Testis (tissue), 3 donors: ENCODE measurements around the gene BCAS3. TPM values are rescaled to one million over a fixed set of nuclear protein-coding genes. Genes with fewer than 3 reads are reported as not detected.

Experiments used
- DNase-seq: peaks from one replicate; pipeline ENCODE4 v3.0.0-alpha.2; 2019
- H3K27ac ChIP-seq, 2 donors: fragments of 200-600 bp; sonication (generic); one replicate each; pipeline ENCODE4 v1.5.1; 2019
- H3K27me3 ChIP-seq: fragments of 200-600 bp; sonication (generic); one replicate; pipeline ENCODE4 v1.5.1; 2019
- H3K36me3 ChIP-seq: fragments of 200-600 bp; sonication (generic); one replicate; pipeline ENCODE4 v1.5.1; 2017; ENCODE audit warnings: low read depth; ENCODE audit errors: missing control alignments
- H3K4me1 ChIP-seq: fragments of 200-600 bp; sonication (generic); one replicate; pipeline ENCODE4 v1.5.1; 2019
- H3K4me3 ChIP-seq, 2 donors: fragments of 200-600 bp; sonication (generic); one replicate each; pipeline ENCODE4 v1.5.1; 2017 to 2019
- H3K9me3 ChIP-seq: fragments of 200-600 bp; sonication (generic); one replicate; pipeline ENCODE4 v1.5.1; 2017
- POLR2A ChIP-seq: fragments of 450-650 bp; IDR thresholded peaks from one replicate; pipeline ENCODE4 v1.6.1; 2017; ENCODE audit warnings: antibody characterized with exemption, mild to moderate bottlenecking, moderate library complexity
- WGBS, 2 donors: methylation state at CpG; one replicate each; pipeline ENCODE4 v1.1.5; 2018; 5-methylcytosine and 5-hydroxymethylcytosine counted together
- intact Hi-C: fragments of 100-400 bp; cut with DNase I; formaldehyde crosslinking; loops from one replicate; pipeline ENCODE4 v1.15.1; 2023; ENCODE audit warnings: low total_unique reads
- polyA plus RNA-seq: library from polyadenylated mRNA; stranded (reverse); fragments of 350-450 nt; fragmentation: Illumina TruSeq; extraction: RNeasy Lipid Tissue Mini Kit (QIAGEN cat#74804); gene quantifications from one replicate; pipeline ENCODE4 v1.2.3, GENCODE V29; 2014; ENCODE audit warnings: low read depth, low replicate concordance; ENCODE audit not compliant: insufficient read depth
- total RNA-seq, 2 donors: library from RNA; depleted of rRNA; stranded (reverse); fragments of >200 nt; gene quantifications; one replicate each; pipeline ENCODE4 v1.2.3, GENCODE V29; 2016
- TF ChIP-seq, protein P1 (sequence below), 3 experiments: fragments of 450-650 bp in 2 of 3; fragments of 200-600 bp in 1 of 3; sonication (generic) in 1 of 3; IDR thresholded peaks; one replicate each; pipeline ENCODE4 v1.5.1; 2016 to 2019; ENCODE audit warnings: antibody characterized with exemption in 3 of 3, mild to moderate bottlenecking in 2 of 3, moderate library complexity in 1 of 3

BCAS3 gene
- total and polyA plus RNA-seq, 3 donors from 2014 or later, result 54.8 to 96.7 (median 73.0) TPM

GRCh38 chr17:61349350-61349749, 671.7 kb downstream of the BCAS3 start:
- DNase-seq, result no peak
- no peaks in the 10 kb centered on the region for H3K4me1 ChIP-seq

GRCh38 chr17:61351745-61352407, 674.2 kb downstream of the BCAS3 start:
- intact Hi-C loops, result no loop called here
- no peaks in the 10 kb centered on the region for H3K9me3 ChIP-seq
- no peaks in the 10 kb centered on the region for H3K27me3 ChIP-seq
- no peak overlapping the region for H3K4me3 ChIP-seq
- H3K36me3 ChIP-seq, result no peaks in the 10 kb centered on the region
- no peak for DNase-seq
- TF ChIP-seq POLR2A, result no peak
- TF ChIP-seq, protein P1, sequence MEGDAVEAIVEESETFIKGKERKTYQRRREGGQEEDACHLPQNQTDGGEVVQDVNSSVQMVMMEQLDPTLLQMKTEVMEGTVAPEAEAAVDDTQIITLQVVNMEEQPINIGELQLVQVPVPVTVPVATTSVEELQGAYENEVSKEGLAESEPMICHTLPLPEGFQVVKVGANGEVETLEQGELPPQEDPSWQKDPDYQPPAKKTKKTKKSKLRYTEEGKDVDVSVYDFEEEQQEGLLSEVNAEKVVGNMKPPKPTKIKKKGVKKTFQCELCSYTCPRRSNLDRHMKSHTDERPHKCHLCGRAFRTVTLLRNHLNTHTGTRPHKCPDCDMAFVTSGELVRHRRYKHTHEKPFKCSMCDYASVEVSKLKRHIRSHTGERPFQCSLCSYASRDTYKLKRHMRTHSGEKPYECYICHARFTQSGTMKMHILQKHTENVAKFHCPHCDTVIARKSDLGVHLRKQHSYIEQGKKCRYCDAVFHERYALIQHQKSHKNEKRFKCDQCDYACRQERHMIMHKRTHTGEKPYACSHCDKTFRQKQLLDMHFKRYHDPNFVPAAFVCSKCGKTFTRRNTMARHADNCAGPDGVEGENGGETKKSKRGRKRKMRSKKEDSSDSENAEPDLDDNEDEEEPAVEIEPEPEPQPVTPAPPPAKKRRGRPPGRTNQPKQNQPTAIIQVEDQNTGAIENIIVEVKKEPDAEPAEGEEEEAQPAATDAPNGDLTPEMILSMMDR (IDR thresholded peaks at IDR 0.05), result no peak
- no peak overlapping the region for H3K27ac ChIP-seq
- H3K4me1 ChIP-seq, result no peaks in the 10 kb centered on the region
- WGBS, 2 donors, result 77 to 80% methylated on average over 5 of the region's 5 CpGs

More at GRCh38 chr17:61349350-61349749, 671.7 kb downstream of the BCAS3 start:
- no peaks in the 10 kb centered on the region for H3K27me3 ChIP-seq
- TF ChIP-seq, protein P1 (IDR thresholded peaks at IDR 0.05), result no peak
- TF ChIP-seq POLR2A, result no peak
- H3K36me3 ChIP-seq, result no peaks in the 10 kb centered on the region
- no peak overlapping the region for H3K27ac ChIP-seq
- intact Hi-C loops, result no loop called here
- H3K4me3 ChIP-seq, result no peak overlapping the region
- 92 to 94% methylated on average over 3 of the region's 3 CpGs for WGBS, 2 donors
- no peaks in the 10 kb centered on the region for H3K9me3 ChIP-seq

GRCh38 chr17:61352408-61352770, 674.7 kb downstream of the BCAS3 start:
- WGBS, 2 donors, result 70 to 77% methylated on average over 7 of the region's 7 CpGs
- DNase-seq, result no peak
- Histone ChIP-seq H3K9me3 (no peaks in the 10 kb centered on the region), H3K4me1 (no peaks in the 10 kb centered on the region), H3K4me3 (no peak overlapping the region), H3K27ac (no peak overlapping the region), H3K36me3 (no peaks in the 10 kb centered on the region), H3K27me3 (no peaks in the 10 kb centered on the region)
- TF ChIP-seq, protein P1 (IDR thresholded peaks at IDR 0.05), result no peak
- TF ChIP-seq POLR2A, result no peak
- intact Hi-C loops, result no loop called here

- Histone ChIP-seq H3K9me3 (no peaks in the 10 kb centered on the region), H3K27me3 (no peaks in the 10 kb centered on the region), H3K36me3 (no peaks in the 10 kb centered on the region), H3K27ac (no peak overlapping the region), H3K4me3 (no peak overlapping the region), H3K4me1 (no peaks in the 10 kb centered on the region)
- TF ChIP-seq, protein P1 (IDR thresholded peaks at IDR 0.05), result no peak
- no peak for TF ChIP-seq POLR2A
- intact Hi-C loops, result no loop called here
- DNase-seq, result no peak
- 87 to 90% methylated on average over 10 to 12 of the region's 12 CpGs for WGBS, 2 donors
Measured at GRCh38 chr17:61352781-61353491, 675.3 kb downstream of the BCAS3 start.
